Gastroesophageal sphincter (tissue), 3 donors: Measurements from ENCODE around the gene NXPE3.

Experiments used
- CTCF ChIP-seq, 4 experiments: fragments of 200-600 bp in 2 of 4; fragments of 450-650 bp in 2 of 4; sonication (generic) in 1 of 4; IDR thresholded peaks; one replicate each; pipeline ENCODE4 v1.5.1; 2017 to 2019; ENCODE audit warnings: antibody characterized with exemption in 4 of 4, mild to moderate bottlenecking in 2 of 4, moderate library complexity in 2 of 4
- POLR2A ChIP-seq, 2 donors: fragments of 450-650 bp; IDR thresholded peaks; one replicate each; pipeline ENCODE4 v1.6.1; 2017; ENCODE audit warnings: antibody characterized with exemption in 2 of 2, mild to moderate bottlenecking in 2 of 2, moderate library complexity in 1 of 2
- POLR2AphosphoS5 ChIP-seq: sonication (generic); formaldehyde crosslinking; IDR thresholded peaks from one replicate; pipeline ENCODE4 v1.6.1; 2017; ENCODE audit warnings: antibody characterized with exemption

- TF ChIP-seq CTCF (IDR thresholded peaks at IDR 0.05) (no peak), POLR2A (IDR thresholded peaks at IDR 0.05) (no peak), POLR2AphosphoS5 (no peak)
Measured at GRCh38 chr3:101876142-101876541, 97.1 kb downstream of the NXPE3 start.
